ENCODE results near the gene SPSB2.

SPSB2 gene

DNA sequence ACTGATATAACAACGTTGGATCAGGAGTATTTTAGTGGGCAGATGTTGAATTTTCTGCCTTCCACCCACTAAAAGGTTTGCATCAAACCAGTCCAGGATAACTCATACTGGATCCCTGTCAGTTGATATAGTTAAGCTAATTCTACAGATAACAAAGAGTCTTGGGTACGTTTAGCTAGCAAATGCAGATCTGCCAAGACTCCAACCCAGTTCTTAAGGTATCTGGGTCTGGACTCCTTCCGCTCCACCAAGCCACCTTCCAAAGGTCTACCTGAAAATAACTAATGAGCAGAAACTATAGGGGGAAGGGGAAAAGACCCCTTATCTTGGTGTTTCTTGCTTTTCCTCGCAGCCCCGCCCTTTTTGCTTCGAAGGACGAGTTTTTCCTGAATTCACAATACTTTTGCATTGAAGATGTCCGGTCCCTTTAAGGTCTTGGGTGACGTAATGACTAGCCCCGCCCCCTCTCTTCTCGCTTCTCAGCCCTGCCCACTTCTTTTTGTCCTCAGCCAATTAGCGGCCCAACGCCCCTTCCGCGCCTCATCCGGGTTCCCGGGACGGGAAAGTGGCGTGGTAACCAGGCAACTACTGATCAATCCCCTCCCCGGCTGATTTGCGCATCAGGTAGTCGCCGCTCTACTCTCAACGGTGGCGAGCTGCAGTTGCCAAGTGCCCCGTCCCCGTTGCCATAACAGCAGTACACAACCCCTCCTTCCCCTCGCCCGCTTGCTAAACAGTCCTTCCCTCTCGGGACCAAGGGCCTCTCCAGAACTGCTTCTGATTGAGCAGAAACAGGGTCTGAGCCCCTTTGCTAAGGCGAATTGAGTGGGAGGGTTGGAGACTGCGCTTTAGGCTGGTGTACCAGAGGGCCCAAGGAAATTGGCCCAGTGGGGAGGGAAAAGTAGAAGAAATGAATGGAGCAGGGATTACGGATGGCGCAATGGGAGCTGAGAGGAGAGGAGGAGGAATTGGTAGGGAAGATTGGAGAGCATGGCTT lies 31.5 kb upstream of the SPSB2 start, which contains the start of gene LRRC23:
LRRC23 (plus strand) TSS at position 543 of the 997 bp plus-strand sequence. CDS start 812 bp downstream, outside the sequence.
- TF ChIP-seq, protein P1, sequence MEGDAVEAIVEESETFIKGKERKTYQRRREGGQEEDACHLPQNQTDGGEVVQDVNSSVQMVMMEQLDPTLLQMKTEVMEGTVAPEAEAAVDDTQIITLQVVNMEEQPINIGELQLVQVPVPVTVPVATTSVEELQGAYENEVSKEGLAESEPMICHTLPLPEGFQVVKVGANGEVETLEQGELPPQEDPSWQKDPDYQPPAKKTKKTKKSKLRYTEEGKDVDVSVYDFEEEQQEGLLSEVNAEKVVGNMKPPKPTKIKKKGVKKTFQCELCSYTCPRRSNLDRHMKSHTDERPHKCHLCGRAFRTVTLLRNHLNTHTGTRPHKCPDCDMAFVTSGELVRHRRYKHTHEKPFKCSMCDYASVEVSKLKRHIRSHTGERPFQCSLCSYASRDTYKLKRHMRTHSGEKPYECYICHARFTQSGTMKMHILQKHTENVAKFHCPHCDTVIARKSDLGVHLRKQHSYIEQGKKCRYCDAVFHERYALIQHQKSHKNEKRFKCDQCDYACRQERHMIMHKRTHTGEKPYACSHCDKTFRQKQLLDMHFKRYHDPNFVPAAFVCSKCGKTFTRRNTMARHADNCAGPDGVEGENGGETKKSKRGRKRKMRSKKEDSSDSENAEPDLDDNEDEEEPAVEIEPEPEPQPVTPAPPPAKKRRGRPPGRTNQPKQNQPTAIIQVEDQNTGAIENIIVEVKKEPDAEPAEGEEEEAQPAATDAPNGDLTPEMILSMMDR (IDR thresholded peaks at IDR 0.05; ENCODE audit: poor library complexity, severe bottlenecking) = no peak
- peak within 1 kb of the TSS; percentile 25 for H3K27ac ChIP-seq (ENCODE audit: poor library complexity, severe bottlenecking)
- ATAC-seq (ENCODE audit: low read depth) = peak; percentile 96

DNA sequence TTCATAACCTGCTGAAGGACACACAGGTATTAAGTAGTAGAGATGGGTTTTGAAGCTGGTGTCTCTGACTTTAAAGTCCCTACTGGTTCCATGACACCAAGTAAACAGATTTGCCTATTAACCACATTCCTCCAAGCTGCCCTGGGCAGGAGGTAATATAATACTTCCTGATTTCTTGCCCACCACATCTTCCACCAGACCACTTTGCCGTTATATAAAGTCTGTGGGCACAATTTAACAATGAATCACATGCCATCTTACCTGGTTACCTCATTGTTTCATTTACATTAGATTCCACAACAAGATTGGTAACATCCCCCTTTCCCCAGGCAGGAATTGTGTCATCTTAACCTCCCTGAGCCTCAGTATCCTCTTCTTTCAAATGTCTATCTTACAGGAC lies 30.6 kb upstream of the SPSB2 start:
- no peak overlapping the region for H3K4me3 ChIP-seq (ENCODE audit: severe bottlenecking)
- ATAC-seq (ENCODE audit: low read depth) (no peak), DNase-seq (ENCODE audit: low spot score) (no peak)
- H3K27ac ChIP-seq (ENCODE audit: poor library complexity, severe bottlenecking) = peak overlapping the region; percentile 25
- no peaks in the 10 kb centered on the region for H3K36me3 ChIP-seq (ENCODE audit: low read depth)
- H3K4me1 ChIP-seq (ENCODE audit: insufficient read depth, poor library complexity, severe bottlenecking) = peaks cover 4% of the 10 kb centered on the region
- no peaks in the 10 kb centered on the region for H3K27me3 ChIP-seq (ENCODE audit: insufficient read depth, poor library complexity, severe bottlenecking)
- TF ChIP-seq, protein P1 (IDR thresholded peaks at IDR 0.05; ENCODE audit: poor library complexity, severe bottlenecking) = no peak
- no peaks in the 10 kb centered on the region for H3K9me3 ChIP-seq (ENCODE audit: severe bottlenecking)

More for the DNA sequence above, 31.5 kb upstream of the SPSB2 start, which contains the start of gene LRRC23:
- H3K27me3 ChIP-seq (ENCODE audit: insufficient read depth, poor library complexity, severe bottlenecking) = no peaks in the 10 kb centered on the region
- peaks cover 4% of the 10 kb centered on the region for H3K4me1 ChIP-seq (ENCODE audit: insufficient read depth, poor library complexity, severe bottlenecking)
- no peaks in the 10 kb centered on the region for H3K36me3 ChIP-seq (ENCODE audit: low read depth)
- no peaks in the 10 kb centered on the region for H3K9me3 ChIP-seq (ENCODE audit: severe bottlenecking)
- peak within 1 kb of the TSS; percentile 46 for H3K4me3 ChIP-seq (ENCODE audit: severe bottlenecking)
- DNase-seq (ENCODE audit: low spot score) = peak; percentile 95

DNA sequence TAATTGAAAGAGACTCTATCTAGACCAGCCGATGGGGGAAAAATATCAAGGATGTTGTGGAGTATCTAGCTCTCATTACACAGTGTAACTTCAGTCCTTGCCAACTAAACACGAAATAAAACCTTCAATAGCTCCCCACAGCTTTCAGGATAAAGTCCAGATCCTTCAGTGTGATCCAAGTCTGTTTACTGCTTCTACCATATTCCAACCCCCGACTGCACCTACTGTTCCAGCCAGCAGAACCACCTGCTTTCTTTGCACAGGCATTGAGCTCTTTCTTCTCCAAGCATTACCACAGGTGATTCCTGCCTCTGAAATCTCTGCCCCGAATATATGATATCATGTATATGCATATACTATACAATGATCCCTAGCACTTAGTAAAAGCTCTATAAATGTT lies 29.3 kb upstream of the SPSB2 start:
- ATAC-seq (ENCODE audit: low read depth) (no peak), DNase-seq (ENCODE audit: low spot score) (no peak)
- H3K27me3 ChIP-seq (ENCODE audit: insufficient read depth, poor library complexity, severe bottlenecking) = no peaks in the 10 kb centered on the region
- no peaks in the 10 kb centered on the region for H3K36me3 ChIP-seq (ENCODE audit: low read depth)
- H3K4me3 ChIP-seq (ENCODE audit: severe bottlenecking) = no peak overlapping the region
- no peaks in the 10 kb centered on the region for H3K9me3 ChIP-seq (ENCODE audit: severe bottlenecking)
- H3K27ac ChIP-seq (ENCODE audit: poor library complexity, severe bottlenecking) = no peak overlapping the region
- H3K4me1 ChIP-seq (ENCODE audit: insufficient read depth, poor library complexity, severe bottlenecking) = peaks cover 4% of the 10 kb centered on the region
- TF ChIP-seq, protein P1 (IDR thresholded peaks at IDR 0.05; ENCODE audit: poor library complexity, severe bottlenecking) = no peak

DNA sequence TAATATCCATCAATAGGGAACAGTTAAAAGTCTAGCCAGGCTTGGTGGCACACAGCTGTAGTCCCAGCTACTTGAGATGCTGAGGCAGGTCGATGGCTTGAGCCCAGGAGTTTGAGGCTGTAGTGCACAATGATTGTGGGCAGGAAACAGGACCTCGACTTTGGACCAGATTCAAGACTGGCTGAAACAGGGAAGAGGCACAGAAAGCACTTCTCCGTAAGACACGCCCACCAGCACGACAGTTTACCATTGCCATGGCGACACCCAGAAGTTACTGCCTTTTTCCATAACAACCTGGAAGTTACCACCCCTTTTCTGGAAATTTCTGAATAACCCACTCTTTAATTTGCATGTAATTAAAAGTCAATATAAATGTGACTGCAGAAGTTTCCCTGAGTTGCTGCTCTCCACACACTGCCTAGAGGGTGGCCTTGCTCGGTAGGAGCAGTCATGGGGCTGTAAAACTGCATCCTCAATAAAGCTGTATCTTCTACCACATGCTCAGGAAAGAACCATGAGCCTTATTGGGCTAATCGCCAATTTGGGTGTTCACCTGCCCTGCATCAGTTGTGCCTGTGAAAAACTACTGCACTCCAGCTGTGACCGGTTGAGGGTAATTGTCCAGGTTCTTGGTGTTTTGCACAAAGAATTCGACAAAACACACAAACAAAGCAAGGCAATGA lies 26.9 kb upstream of the SPSB2 start:
- TF ChIP-seq, protein P1 (IDR thresholded peaks at IDR 0.05; ENCODE audit: poor library complexity, severe bottlenecking) = no peak
- H3K36me3 ChIP-seq (ENCODE audit: low read depth) = no peaks in the 10 kb centered on the region
- H3K27ac ChIP-seq (ENCODE audit: poor library complexity, severe bottlenecking) = no peak overlapping the region
- H3K9me3 ChIP-seq (ENCODE audit: severe bottlenecking) = no peaks in the 10 kb centered on the region
- H3K4me3 ChIP-seq (ENCODE audit: severe bottlenecking) = no peak overlapping the region
- ATAC-seq (ENCODE audit: low read depth) (no peak), DNase-seq (ENCODE audit: low spot score) (no peak)
- H3K4me1 ChIP-seq (ENCODE audit: insufficient read depth, poor library complexity, severe bottlenecking) = peaks cover 4% of the 10 kb centered on the region
- H3K27me3 ChIP-seq (ENCODE audit: insufficient read depth, poor library complexity, severe bottlenecking) = no peaks in the 10 kb centered on the region

All from RWPE2 (cell line).